ENCODE data around the gene ZMYND11.

ZMYND11 gene

GRCh38 chr10:287026-287709 is 151.9 kb downstream of the ZMYND11 start:
- H3K4me3 ChIP-seq (ENCODE audit: low read depth, low read length), result no peak overlapping the region
- ChIA-PET POLR2A (no interaction called here), CTCF (no interaction called here)
- no peaks in the 10 kb centered on the region for H3K9me3 ChIP-seq (ENCODE audit: control insufficient read depth, insufficient read depth, low read depth, low read length)
- TF ChIP-seq KLF16 (tag by site-specific recombination; IDR thresholded peaks at IDR 0.05) (no peak), ZNF18 (tag by site-specific recombination; IDR thresholded peaks at IDR 0.05) (no peak), ZNF133 (tag by site-specific recombination; IDR thresholded peaks at IDR 0.05) (no peak), ZNF530 (tag by site-specific recombination; IDR thresholded peaks at IDR 0.05; ENCODE audit: low read depth) (no peak), ZBTB1 (tag by site-specific recombination; IDR thresholded peaks at IDR 0.05) (no peak), ZNF398 (tag by site-specific recombination; IDR thresholded peaks at IDR 0.05) (no peak), ZNF624 (tag by site-specific recombination; IDR thresholded peaks at IDR 0.05) (no peak), ZNF354C (tag by site-specific recombination; IDR thresholded peaks at IDR 0.05; ENCODE audit: borderline replicate concordance, low read depth) (no peak), ZNF610 (tag by site-specific recombination; IDR thresholded peaks at IDR 0.05; ENCODE audit: borderline replicate concordance) (no peak), GLI2 (tag by site-specific recombination; IDR thresholded peaks at IDR 0.05; ENCODE audit: borderline replicate concordance, low read depth) (no peak), TSHZ1 (tag by site-specific recombination; IDR thresholded peaks at IDR 0.05; ENCODE audit: borderline replicate concordance) (no peak)
- H3K4me1 ChIP-seq (ENCODE audit: control insufficient read depth, insufficient read depth, low read length), result no peaks in the 10 kb centered on the region
- H3K27ac ChIP-seq (ENCODE audit: extremely low read depth, low read depth, low read length), result no peak overlapping the region
- peaks cover 0 to 62% of the 10 kb centered on the region in 2 experiments; a peak in 1 of 3 replicates for H3K36me3 ChIP-seq (ENCODE audit: control insufficient read depth in 2 of 2, insufficient read depth in 1 of 2, low read length in 2 of 2)

- ChIA-PET POLR2A (no interaction called here), CTCF (no interaction called here)
- no peaks in the 10 kb centered on the region for H3K9me3 ChIP-seq (ENCODE audit: control insufficient read depth, insufficient read depth, low read depth, low read length)
- H3K27ac ChIP-seq (ENCODE audit: extremely low read depth, low read depth, low read length), result no peak overlapping the region
- H3K4me3 ChIP-seq (ENCODE audit: low read depth, low read length), result no peak overlapping the region
- no peaks in the 10 kb centered on the region for H3K4me1 ChIP-seq (ENCODE audit: control insufficient read depth, insufficient read depth, low read length)
- H3K36me3 ChIP-seq (ENCODE audit: control insufficient read depth in 2 of 2, insufficient read depth in 1 of 2, low read length in 2 of 2), result peaks cover 0 to 59% of the 10 kb centered on the region in 2 experiments; a peak in 1 of 3 replicates
- TF ChIP-seq BCL6B (tag by site-specific recombination; IDR thresholded peaks at IDR 0.05), result no peak
- no peak for TF ChIP-seq ZFP69B (tag by site-specific recombination; IDR thresholded peaks at IDR 0.05)
- TF ChIP-seq GFI1B (tag by site-specific recombination; IDR thresholded peaks at IDR 0.05), result no peak
- TF ChIP-seq ZNF16 (tag by site-specific recombination; IDR thresholded peaks at IDR 0.05; ENCODE audit: low read depth), result no peak
- no peak for TF ChIP-seq ZNF544 (tag by site-specific recombination; IDR thresholded peaks at IDR 0.05)
- no peak for TF ChIP-seq ZNF274 (IDR thresholded peaks at IDR 0.05; ENCODE audit: low read length)
- TF ChIP-seq ZNF274 (tag by site-specific recombination; IDR thresholded peaks at IDR 0.05; ENCODE audit: borderline replicate concordance), result no peak
- TF ChIP-seq ZNF48 (tag by site-specific recombination; IDR thresholded peaks at IDR 0.05), result no peak
- TF ChIP-seq ZBTB8A (tag by site-specific recombination; IDR thresholded peaks at IDR 0.05), result no peak
- no peak for TF ChIP-seq ZNF658 (tag by site-specific recombination; IDR thresholded peaks at IDR 0.05)
- no peak for TF ChIP-seq ZNF426 (tag by site-specific recombination; IDR thresholded peaks at IDR 0.05)
- no peak for TF ChIP-seq ZNF114 (tag by site-specific recombination; IDR thresholded peaks at IDR 0.05)
- no peak for TF ChIP-seq ZSCAN18 (tag by site-specific recombination; IDR thresholded peaks at IDR 0.05)
- no peak for TF ChIP-seq ZNF211 (tag by site-specific recombination; IDR thresholded peaks at IDR 0.05; ENCODE audit: low read depth)
Measured at GRCh38 chr10:287814-288213, 152.6 kb downstream of the ZMYND11 start.
